Brain pericyte (primary cell): ENCODE data around the gene RABEP2.
A peak's percentile ranks its signal among the peaks of the same experiment; 100 is the strongest.
"Not testable (repeated sequence)": the region's sequence is repeated elsewhere in the genome, so short reads cannot be mapped to it uniquely, and the experiment has no call there.

Experiments used
- DNase-seq: peaks from one replicate; pipeline ENCODE4 v3.0.0-alpha.2; 2012; ENCODE audit warnings: low read depth, low spot score

Gene RABEP2, protein sequence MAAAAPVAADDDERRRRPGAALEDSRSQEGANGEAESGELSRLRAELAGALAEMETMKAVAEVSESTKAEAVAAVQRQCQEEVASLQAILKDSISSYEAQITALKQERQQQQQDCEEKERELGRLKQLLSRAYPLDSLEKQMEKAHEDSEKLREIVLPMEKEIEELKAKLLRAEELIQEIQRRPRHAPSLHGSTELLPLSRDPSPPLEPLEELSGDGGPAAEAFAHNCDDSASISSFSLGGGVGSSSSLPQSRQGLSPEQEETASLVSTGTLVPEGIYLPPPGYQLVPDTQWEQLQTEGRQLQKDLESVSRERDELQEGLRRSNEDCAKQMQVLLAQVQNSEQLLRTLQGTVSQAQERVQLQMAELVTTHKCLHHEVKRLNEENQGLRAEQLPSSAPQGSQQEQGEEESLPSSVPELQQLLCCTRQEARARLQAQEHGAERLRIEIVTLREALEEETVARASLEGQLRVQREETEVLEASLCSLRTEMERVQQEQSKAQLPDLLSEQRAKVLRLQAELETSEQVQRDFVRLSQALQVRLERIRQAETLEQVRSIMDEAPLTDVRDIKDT

DNA sequence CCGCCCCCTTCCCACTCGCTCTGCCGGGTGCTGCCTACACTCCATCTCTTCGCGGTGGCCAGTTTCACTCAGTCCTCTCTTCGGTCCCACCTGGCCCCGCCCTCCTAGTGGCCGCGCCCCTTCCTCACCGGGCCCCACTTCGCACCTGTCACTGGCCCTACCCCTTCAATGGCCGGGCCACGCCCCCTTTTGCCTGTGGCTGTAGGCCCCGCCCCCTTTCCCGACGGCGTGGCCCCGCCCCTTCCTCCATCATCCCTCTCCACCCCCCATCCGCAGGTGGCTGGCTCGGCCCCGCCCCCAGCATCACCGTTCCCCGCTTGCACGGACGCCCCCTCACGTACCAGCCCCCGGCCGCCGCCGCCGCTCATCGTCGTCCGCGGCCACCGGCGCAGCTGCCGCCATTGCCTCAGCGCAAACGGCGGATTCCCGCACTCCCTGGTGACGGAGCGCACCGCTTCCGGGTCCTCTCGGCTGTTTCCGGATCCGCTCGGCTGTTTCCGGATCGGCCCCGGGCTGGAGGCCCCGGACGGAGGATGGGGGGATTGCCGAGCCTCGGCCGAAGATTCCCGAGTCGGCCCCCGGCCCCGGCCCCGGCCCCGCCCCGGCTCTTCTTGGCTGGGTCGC lies at the start of gene RABEP2:
Gene RABEP2, minus strand, starts transcription at position 477 of the 624 bp plus-strand sequence. Its CDS starts 75 bp downstream, at position 402.
- peak; percentile 46 for DNase-seq

DNA sequence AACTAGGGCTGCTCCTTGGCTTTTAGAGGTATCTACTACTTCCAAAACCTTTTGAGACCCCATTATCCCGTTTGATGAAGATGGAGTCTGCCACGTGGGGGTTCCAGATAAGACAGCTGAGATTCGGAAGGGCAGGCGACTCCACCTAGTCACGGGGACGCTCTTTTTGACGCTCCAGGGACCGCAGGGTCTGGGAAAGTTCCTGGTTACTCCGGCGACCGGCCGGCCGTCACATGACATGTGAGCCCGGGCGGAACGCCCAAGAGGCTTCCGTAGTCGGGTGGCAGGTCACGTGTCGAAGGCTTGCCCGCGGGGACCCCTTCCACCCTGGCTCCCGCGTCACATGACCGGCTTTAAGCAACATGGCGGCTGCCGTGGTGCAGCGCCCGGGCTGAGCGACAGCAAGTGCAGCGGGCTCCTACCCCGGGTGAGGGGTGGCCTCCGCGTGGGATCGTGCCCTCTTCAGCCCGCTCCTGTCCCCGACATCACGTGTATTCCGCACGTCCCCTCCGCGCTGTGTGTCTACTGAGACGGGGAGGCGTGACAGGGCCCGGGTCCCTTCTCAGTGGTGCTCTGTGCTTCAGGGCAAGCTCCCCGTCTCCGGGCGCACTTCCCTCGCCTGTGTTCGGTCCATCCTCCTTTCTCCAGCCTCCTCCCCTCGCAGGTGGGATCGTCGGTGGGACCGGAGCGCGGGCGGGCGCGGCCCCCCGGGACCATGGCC lies 49.6 kb upstream of the RABEP2 start, which contains the start of gene SPNS1:
Gene SPNS1, plus strand, starts transcription at position 342 of the 721 bp plus-strand sequence. Its CDS starts 374 bp downstream, at position 716.
- peak; percentile 93 for DNase-seq

DNA sequence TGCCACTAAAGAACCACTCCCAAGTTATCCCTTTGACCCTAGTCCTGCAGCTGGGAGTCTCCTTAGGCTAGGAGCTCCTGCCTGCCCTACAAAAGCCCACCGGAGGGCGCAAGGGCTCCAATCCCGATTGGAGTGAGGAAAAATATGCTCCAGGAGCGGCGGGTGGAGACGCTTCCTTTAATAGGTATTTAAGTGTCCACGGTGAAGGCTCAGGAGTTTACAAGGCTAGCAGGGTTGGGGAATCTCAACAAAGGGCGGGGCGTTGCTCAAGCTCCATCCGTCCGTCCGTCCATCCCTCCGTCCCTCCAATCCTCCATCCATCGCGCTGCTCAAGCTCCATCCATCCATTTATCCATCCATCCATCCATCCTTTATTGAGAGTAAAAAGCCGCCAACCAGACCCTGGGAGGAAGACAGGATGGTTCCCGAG lies 49.0 kb upstream of the RABEP2 start:
- no peak for DNase-seq

DNA sequence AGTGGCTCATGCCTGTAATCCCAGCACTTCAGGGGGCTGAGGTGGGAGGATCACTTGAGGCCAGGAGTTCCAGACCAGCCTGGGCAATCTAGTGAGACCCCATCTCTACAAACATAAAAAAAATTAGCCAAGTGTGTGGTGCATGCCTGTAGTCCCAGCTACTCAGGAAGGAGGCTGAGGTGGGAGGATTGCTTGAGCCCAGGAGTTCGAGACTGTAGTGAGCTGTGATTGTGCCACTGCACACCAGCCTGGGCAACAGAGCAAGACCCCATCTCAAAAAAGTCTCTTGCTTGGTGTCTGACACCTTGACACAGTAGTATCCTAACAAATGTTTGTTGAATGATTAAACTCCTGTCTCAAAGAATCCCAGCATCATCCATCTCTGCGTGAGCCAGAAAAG lies 44.7 kb upstream of the RABEP2 start:
- not testable (repeated sequence) for DNase-seq

DNA sequence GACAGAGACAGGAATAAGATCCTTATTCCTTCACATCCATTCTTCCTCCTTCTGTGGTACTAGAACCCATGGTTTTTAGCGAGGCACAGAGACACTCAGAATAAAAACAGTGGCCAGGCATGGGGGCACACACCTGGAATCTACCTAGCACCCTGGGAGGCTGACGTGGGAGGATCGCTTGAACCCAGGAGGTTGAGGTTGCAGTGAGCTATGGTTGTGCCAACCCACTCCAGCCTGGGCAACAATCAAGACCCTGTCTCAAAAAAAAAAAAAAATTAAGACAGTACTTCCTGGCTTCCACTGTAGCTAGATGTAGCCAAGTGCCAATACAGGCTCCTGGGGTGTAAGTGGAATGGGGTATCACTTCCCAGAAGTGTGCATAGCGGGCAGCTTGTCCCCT lies 42.1 kb upstream of the RABEP2 start:
- no peak for DNase-seq

DNA sequence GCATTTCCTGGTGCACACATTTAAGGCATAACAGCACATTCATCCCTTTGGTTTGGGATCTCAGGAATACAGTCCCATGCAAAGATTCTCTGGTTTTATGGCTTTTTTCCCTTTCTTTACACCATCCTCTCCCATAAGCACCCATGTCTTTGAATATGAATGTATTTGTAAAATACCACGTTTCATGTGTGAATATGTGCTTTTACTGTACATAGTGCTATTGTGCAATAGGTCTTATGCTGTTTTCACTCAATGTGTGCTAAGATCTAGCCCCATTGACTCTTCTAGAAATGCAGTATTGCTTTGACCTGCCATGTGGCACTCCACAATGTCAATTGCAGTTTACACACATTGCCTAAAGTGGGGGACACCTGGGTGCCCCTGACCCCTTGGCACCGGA lies 39.5 kb upstream of the RABEP2 start:
- no peak for DNase-seq

DNA sequence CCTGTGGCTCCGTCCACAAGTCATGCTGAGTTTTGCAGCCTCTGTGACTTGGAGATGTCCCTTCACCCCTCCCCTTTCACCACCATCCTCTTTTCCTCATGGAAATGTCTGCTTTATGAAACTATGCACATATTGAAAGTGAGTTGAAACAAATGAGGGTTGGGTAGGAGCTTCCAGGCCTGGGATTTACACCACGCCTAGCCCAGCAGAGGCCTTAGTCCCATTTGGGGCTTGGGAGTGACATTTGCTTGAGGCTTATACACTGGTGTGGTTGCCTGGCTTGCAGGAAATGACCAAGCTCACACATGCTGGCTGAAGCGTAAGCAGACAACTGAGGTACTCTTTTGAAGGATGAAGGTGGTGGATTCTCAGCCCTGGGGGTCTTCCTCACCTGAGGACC lies 39.0 kb upstream of the RABEP2 start:
- DNase-seq, result no peak

DNA sequence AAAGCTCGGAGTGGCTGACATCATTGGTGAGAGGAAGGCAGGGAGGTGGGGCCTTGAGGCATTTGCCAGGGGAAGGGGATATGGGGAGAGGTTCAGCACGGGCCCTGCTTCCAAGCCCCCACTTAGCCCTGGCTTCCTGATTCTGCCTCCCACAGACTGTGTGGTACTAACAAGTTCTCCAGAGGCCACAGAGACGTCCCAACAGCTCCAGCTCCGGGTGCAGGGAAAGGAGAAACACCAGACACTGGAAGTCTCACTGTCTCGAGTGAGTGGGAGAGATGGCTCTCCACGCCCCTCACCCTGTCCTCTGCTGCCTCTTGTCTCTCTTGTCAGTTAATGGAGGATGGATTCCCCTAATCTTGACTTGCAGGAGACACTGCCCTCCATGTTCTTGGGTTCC lies 33.8 kb upstream of the RABEP2 start:
- no peak for DNase-seq

DNA sequence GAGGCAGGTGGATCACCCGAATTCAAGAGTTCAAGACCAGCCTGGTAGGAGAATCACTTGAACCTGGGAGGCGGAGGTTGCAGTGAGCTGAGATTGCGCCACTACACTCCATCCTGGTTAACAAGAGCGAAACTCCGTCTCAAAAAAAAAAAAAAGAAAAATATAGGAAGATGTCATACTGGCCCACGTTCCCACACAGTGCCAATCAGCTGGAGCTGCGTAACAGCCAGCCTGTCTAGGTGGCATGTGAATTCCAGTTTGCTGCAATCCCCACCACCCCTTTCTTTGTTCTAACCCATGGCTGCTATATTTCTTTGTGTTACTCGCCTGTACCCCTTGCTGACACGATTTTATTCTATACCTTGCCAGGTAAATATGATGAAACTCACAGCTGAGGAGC lies 33.2 kb upstream of the RABEP2 start:
- DNase-seq, result no peak

DNA sequence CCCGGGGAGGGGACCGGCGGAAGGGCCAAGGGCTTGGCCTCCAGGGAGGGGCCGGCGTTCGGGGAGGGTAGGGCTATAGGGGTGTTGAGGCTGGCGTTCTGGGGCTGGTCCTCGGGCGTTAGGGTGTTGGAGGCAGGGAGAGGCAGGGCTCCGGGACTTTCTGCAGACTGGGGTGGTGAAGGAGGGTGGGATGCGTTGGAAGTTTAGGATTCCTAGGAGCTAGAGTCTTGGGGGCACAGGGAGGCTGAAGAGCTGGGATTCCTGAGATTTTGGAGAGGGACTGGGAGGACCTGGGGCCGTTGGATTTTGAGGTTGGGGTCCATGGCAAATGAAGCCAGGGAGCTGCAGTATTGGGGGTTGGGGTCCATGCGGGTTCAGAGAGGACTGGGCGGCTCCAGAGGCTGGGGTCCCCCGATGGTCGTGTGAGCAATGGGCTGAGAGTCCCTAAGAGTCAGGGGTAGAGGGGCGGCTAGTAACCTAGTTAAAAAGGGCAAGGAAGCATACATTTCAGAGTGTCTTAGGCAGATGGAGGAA lies 26.4 kb upstream of the RABEP2 start:
- no peak for DNase-seq

DNA sequence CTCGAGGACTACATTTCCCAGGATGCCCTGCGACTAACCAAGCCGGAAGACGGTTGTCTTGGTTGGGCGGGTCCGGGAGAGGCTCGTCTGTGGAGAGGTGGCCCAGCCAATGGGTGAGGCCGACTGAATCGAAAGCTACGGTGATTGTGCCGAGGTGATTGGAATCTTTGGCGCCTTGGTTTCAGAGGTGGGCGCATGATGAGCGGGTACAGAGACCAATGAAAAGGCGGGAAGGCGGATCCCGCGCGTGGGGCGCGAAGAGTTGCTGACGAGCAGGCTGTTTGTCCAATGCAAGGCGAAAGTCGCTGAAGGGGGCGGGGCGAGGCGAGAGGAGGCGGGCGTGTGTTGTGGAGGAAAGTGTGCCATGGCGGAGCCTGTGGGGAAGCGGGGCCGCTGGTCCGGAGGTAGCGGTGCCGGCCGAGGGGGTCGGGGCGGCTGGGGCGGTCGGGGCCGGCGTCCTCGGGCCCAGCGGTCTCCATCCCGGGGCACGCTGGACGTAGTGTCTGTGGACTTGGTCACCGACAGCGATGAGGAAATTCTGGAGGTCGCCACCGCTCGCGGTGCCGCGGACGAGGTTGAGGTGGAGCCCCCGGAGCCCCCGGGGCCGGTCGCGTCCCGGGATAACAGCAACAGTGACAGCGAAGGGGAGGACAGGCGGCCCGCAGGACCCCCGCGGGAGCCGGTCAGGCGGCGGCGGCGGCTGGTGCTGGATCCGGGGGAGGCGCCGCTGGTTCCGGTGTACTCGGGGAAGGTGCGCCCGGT lies 25.8 kb upstream of the RABEP2 start, which contains the start of gene NFATC2IP:
Gene NFATC2IP, plus strand, starts transcription at position 290 of the 762 bp plus-strand sequence. Its CDS starts 75 bp downstream, at position 365.
- peak; percentile 100 for DNase-seq

DNA sequence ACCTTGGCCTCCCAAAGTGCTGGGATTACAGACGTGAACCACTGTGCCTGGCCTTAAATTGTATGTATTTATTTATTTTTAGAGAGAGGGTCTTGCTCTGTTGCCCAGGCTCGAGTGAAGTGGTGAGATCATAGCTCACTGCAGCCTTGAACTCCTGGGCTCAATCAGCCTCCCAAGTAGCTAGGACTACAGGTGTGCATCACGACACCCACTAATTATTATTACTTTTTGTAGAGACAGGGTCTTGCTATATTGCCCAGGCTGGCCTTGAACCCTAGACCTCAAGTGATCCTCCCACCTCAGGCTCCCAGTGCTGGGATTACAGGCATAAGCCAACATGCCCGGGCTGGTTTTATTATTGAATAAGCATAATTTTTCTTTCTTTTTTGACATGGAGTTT lies 21.6 kb upstream of the RABEP2 start:
- no peak for DNase-seq

DNA sequence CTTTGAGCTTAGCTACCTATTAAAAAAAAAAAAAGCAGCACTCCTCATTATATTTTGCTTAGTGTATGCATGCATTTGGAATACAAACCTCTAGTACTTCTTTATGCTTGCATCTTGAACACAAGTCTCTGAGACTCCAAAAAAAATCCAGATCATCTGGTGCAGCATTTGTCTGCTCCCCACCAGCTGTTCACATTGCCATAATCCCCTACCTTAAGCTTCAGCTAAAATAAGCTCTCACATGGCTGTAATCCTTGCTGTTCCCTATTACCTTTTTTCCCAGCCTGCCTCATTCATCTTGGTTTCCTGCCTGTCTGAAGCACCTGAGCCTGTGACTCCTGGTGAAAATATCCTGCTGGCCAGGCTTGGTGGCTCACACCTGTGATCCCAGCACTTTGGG lies 18.2 kb upstream of the RABEP2 start:
- no peak for DNase-seq

DNA sequence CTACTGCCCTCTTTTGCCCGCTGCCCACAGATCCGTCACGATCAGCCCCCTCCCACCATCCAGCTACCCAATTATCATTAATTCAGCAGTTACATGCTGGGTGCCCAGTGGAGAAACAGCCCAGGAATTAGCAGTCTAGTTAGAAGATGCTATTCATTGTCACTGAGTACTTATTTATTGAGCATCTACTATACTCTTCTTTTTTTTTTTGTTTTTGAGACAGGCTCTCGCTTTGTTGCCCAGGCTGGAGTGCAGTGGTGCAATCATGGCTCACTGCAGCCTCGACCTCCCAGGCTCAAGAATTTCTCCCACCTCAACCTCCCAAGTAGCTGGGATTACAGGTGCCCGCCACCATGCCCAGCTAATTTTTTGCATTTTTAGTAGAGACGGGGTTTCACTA lies 14.8 kb upstream of the RABEP2 start:
- not testable (repeated sequence) for DNase-seq

DNA sequence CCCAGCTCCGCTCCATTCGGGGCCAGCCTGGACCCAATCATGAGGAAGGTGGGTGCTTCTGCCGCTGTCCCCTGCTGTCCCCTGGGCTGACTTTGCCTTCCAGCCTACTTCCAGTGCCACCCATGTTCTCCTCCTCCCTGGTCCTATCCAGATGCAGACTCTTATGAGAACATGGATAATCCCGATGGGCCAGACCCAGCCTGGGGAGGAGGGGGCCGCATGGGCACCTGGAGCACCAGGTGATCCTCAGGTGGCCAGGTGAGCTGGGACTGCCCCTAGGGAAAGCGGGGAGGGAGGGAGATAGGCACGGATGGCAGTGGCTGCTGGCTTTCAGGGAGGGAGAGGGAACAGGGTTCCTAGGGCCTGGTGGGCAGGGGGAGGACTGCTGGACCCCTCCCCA lies 13.7 kb upstream of the RABEP2 start:
- no peak for DNase-seq

DNA sequence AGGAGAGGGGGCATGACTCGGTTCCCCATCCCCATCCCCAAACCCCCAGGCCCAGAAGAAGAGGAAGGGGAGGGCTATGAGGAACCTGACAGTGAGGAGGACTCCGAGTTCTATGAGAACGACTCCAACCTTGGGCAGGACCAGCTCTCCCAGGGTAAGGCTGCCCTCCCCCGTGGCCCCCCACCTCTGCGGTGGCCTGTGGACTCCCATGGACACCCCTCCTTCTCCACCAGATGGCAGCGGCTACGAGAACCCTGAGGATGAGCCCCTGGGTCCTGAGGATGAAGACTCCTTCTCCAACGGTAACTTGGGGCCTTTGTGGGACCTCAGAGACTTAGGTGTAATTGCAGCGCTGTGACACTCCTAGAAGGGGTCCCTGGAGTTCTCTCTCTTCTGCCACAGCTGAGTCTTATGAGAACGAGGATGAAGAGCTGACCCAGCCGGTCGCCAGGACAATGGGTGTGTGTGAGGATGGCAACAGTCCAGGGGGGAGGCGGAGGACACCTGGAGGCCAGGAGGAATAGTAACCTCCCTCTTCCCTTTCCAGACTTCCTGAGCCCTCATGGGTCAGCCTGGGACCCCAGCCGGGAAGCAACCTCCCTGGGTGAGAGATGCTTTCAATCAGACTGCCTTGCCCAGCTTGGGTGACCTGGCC lies 12.3 kb upstream of the RABEP2 start:
- no peak for DNase-seq

DNA sequence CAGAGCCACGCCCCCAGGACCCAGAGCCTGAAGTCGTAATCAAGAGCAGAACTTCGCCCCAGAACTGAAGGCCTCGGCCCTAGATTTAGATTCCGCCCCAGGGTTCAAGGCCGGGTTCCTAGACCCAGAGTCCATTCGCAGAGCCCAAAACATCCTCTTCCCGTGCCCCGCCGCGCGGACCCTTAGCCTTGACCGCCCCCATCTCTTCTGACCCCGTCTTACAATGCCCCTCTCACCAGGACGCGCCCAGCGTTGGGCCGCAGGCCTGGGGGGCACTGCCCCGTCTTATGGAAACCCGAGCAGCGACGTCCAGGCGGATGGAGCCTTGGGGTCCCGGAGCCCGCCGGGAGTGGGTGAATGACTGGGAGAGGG lies 11.7 kb upstream of the RABEP2 start:
- no peak for DNase-seq

DNA sequence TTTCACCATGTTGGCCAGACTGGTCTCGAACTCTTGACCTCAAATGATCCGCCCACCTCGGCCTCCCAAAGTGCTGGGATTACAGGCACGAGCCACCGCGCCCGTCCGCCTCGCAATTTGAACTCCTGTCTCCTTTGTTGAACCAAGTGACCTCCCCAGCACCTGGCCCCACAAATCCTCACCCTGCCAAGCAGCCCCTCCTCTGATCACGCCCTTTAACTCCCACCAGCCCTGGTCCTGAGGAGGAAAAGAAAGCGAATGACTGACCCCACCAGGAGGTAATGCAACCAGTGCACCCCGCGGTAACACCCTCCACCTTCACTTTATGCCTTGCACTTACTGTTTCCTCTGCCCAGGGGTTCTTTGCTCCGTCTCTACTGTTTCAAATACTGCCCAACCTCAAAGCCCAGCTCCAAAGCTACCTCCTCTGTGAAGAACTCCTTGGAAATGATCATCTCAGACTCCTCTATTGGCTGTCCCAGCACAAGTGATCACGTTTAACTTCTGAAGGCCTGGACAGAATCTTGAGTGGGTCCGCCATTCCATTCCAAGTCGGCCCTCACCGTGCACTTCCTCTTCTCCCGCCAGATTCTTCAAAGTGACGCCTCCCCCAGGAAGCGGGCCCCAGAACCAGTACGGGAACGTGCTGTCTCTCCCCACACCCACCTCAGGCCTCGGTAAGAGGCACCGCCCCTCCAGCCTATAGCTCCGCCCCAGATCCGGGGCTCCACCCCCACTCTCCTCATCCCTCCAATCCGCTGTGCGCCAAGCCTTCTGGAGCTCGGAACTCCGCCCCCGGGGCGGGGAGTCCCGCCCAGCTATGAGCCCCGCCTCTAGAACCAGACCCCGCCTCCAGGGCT lies 11.1 kb upstream of the RABEP2 start:
- DNase-seq, result no peak

DNA sequence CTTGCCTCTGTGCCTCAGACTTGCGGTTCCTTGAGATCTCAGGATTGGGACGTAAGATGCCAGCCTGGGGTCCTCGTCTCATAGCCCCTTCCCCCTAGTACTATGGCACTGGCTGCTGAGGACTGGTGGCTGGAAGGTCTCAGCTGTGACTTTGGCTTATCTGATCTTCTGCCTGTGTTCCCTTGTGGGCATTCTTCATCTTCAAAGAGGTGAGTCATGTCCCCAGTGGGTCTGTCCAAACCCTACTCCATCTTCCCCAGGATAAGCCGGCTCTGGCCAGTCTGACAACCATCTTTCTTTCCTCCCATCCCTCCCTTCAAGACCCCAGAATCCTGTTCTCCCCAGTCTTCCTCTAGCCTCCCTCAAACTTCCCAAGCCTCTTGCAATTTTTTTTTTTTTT lies 10.3 kb upstream of the RABEP2 start:
- no peak for DNase-seq
